ENCODE measurements around the gene FRMD4B. TPM values are rescaled to one million over a fixed set of nuclear protein-coding genes. Genes with fewer than 3 reads are reported as not detected.

FRMD4B gene
- polyA plus RNA-seq, 1 experiment: 0.09 TPM

- ChIA-PET POLR2A (no interaction called here), CTCF (interaction anchor here (0.7 to 1.5 kb wide), 5 partner anchors 23 to 225 kb away, joined by 3 to 9 read pairs (median 3); no protein-coding TSS in a partner anchor)
- 0 out of 2 replicates have a peak, but pooled peaks cover 2% of the 10 kb centered on the region for H3K27me3 ChIP-seq (ENCODE audit: control insufficient read depth, insufficient read depth, low read length)
- DNase-seq (ENCODE audit: low read depth): no peak
- peak overlapping the region; percentile 38; the same call in 1 of the 2 replicates for H3K4me3 ChIP-seq (ENCODE audit: low read depth, low read length)
- TF ChIP-seq CTCF (IDR thresholded peaks at IDR 0.05; ENCODE audit: insufficient read depth, low read depth, low read length): no peak
- no peaks in the 10 kb centered on the region for H3K36me3 ChIP-seq (ENCODE audit: control insufficient read depth, insufficient read depth, low read length)
Observed at GRCh38 chr3:69386556-69387385, 883 bp upstream of the FRMD4B start.

GRCh38 chr3:69385123-69385722, 665 bp downstream of the FRMD4B start:
- CTCF ChIA-PET: no interaction called here
- POLR2A ChIA-PET: no interaction called here
- TF ChIP-seq CTCF (IDR thresholded peaks at IDR 0.05; ENCODE audit: insufficient read depth, low read depth, low read length): no peak

GRCh38 chr3:69384326-69384725, 1.6 kb downstream of the FRMD4B start:
- DNase-seq (ENCODE audit: low read depth): no peak
- TF ChIP-seq CTCF (IDR thresholded peaks at IDR 0.05; ENCODE audit: insufficient read depth, low read depth, low read length): no peak
- ChIA-PET CTCF (interaction anchor here (0.6 to 1.0 kb wide), 2 partner anchors 25 to 38 kb away, joined by 3 to 4 read pairs; no protein-coding TSS in a partner anchor), POLR2A (no interaction called here)
- Histone ChIP-seq H3K36me3 (ENCODE audit: control insufficient read depth, insufficient read depth, low read length) (no peaks in the 10 kb centered on the region), H3K4me3 (ENCODE audit: low read depth, low read length) (no peak overlapping the region), H3K27me3 (ENCODE audit: control insufficient read depth, insufficient read depth, low read length) (0 out of 2 replicates have a peak, but pooled peaks cover 4% of the 10 kb centered on the region)

More at GRCh38 chr3:69385123-69385722, 665 bp downstream of the FRMD4B start:
- H3K36me3 ChIP-seq (ENCODE audit: control insufficient read depth, insufficient read depth, low read length): no peaks in the 10 kb centered on the region
- 0 out of 2 replicates have a peak, but pooled peaks cover 4% of the 10 kb centered on the region for H3K27me3 ChIP-seq (ENCODE audit: control insufficient read depth, insufficient read depth, low read length)
- H3K4me3 ChIP-seq (ENCODE audit: low read depth, low read length): peak overlapping the region; percentile 38
- no peak for DNase-seq (ENCODE audit: low read depth)

- no peak for TF ChIP-seq CTCF (IDR thresholded peaks at IDR 0.05; ENCODE audit: insufficient read depth, low read depth, low read length)
- Histone ChIP-seq H3K4me3 (ENCODE audit: low read depth, low read length) (no peak overlapping the region), H3K27me3 (ENCODE audit: control insufficient read depth, insufficient read depth, low read length) (0 out of 2 replicates have a peak, but pooled peaks cover 2% of the 10 kb centered on the region), H3K36me3 (ENCODE audit: control insufficient read depth, insufficient read depth, low read length) (no peaks in the 10 kb centered on the region)
- POLR2A ChIA-PET: no interaction called here
- no peak for DNase-seq (ENCODE audit: low read depth)
- CTCF ChIA-PET: interaction anchor here (2.7 kb wide), 1 partner anchor 30 kb away, joined by 9 read pairs; no protein-coding TSS in a partner anchor
Observed at GRCh38 chr3:69379661-69380060, 6.2 kb downstream of the FRMD4B start.

- H3K4me3 ChIP-seq (ENCODE audit: low read depth, low read length): no peak overlapping the region
- H3K36me3 ChIP-seq (ENCODE audit: control insufficient read depth, insufficient read depth, low read length): no peaks in the 10 kb centered on the region
- ChIA-PET CTCF (no interaction called here), POLR2A (no interaction called here)
- DNase-seq (ENCODE audit: low read depth): no peak
- TF ChIP-seq CTCF (IDR thresholded peaks at IDR 0.05; ENCODE audit: insufficient read depth, low read depth, low read length): no peak
- H3K27me3 ChIP-seq (ENCODE audit: control insufficient read depth, insufficient read depth, low read length): 0 out of 2 replicates have a peak, but pooled peaks cover 2% of the 10 kb centered on the region
Observed at GRCh38 chr3:69378112-69378802, 7.6 kb downstream of the FRMD4B start.

Data from BJ (cell line).